HepG2 (cell line): ENCODE measurements around the gene TSACC. TPM values are rescaled to one million over a fixed set of nuclear protein-coding genes. Genes with fewer than 3 reads are reported as not detected.

Experiments used
- BATF2 ChIP-seq: sonication (generic); formaldehyde crosslinking; IDR thresholded peaks from 2 replicates; pipeline ENCODE4 v1.8.0; 2022; ENCODE audit warnings: mild to moderate bottlenecking, missing genetic modification reagents, moderate library complexity
- FOXO1 ChIP-seq: sonication (generic); formaldehyde crosslinking; IDR thresholded peaks from 2 replicates; pipeline ENCODE4 v1.4.0; 2020; ENCODE audit warnings: missing genetic modification reagents
- HDAC1 ChIP-seq: sonication (generic); formaldehyde crosslinking; IDR thresholded peaks from 2 replicates; pipeline ENCODE4 v1.5.1; 2020; ENCODE audit warnings: mild to moderate bottlenecking, missing genetic modification reagents
- HDAC2 ChIP-seq: sonication (generic); formaldehyde crosslinking; IDR thresholded peaks from 2 replicates; pipeline ENCODE4 v1.4.0; 2020; ENCODE audit warnings: missing genetic modification reagents
- HOXA3 ChIP-seq: sonication (generic); formaldehyde crosslinking; IDR thresholded peaks from 2 replicates; pipeline ENCODE4 v1.5.0; 2020; ENCODE audit warnings: missing genetic modification reagents
- KDM5A ChIP-seq: fragments of 200-600 bp; sonication (generic); IDR thresholded peaks from 2 replicates; pipeline ENCODE4 v1.7.0; 2018; ENCODE audit warnings: antibody characterized with exemption, mild to moderate bottlenecking, low read length, borderline replicate concordance
- NCOA2 ChIP-seq: sonication (generic); formaldehyde crosslinking; IDR thresholded peaks from 2 replicates; pipeline ENCODE4 v1.8.0; 2022; ENCODE audit warnings: inconsistent platforms
- NFATC3 ChIP-seq: sonication (generic); formaldehyde crosslinking; IDR thresholded peaks from 2 replicates; pipeline ENCODE4 v1.5.1; 2020; ENCODE audit warnings: mild to moderate bottlenecking, missing genetic modification reagents
- NR2F6 ChIP-seq, 2 experiments: IDR thresholded peaks; 2 replicates each; pipeline ENCODE4 v1.6.1; 2016; ENCODE audit warnings: antibody characterized with exemption in 1 of 2, mild to moderate bottlenecking in 1 of 2
- PRDM4 ChIP-seq: sonication (generic); formaldehyde crosslinking; IDR thresholded peaks from 2 replicates; pipeline ENCODE4 v1.9.0; 2021; ENCODE audit warnings: missing genetic modification reagents, borderline replicate concordance
- REPIN1 ChIP-seq: sonication (generic); formaldehyde crosslinking; IDR thresholded peaks from 2 replicates; pipeline ENCODE4 v1.8.0; 2022; ENCODE audit warnings: missing genetic modification reagents, low read depth, mild to moderate bottlenecking, borderline replicate concordance
- SIX1 ChIP-seq: sonication (generic); formaldehyde crosslinking; IDR thresholded peaks from 2 replicates; pipeline ENCODE4 v1.4.0; 2020; ENCODE audit warnings: missing genetic modification reagents, borderline replicate concordance
- SMAD1 ChIP-seq: sonication (generic); formaldehyde crosslinking; IDR thresholded peaks from 2 replicates; pipeline ENCODE4 v1.4.0; 2020; ENCODE audit warnings: missing genetic modification reagents, low read depth, mild to moderate bottlenecking, borderline replicate concordance
- SSRP1 ChIP-seq: IDR thresholded peaks from 2 replicates; pipeline ENCODE4 v1.6.1; 2016; ENCODE audit warnings: control low read depth
- STAG1 ChIP-seq: sonication (generic); formaldehyde crosslinking; IDR thresholded peaks from 2 replicates; pipeline ENCODE4 v1.4.0; 2020; ENCODE audit warnings: missing genetic modification reagents
- TBP ChIP-seq: sonication (generic); formaldehyde crosslinking; IDR thresholded peaks from 2 replicates; pipeline ENCODE4 v1.5.0; 2020; ENCODE audit warnings: missing genetic modification reagents
- TOE1 ChIP-seq: sonication (generic); formaldehyde crosslinking; IDR thresholded peaks from 2 replicates; pipeline ENCODE4 v1.4.0; 2020; ENCODE audit warnings: mild to moderate bottlenecking, missing genetic modification reagents
- USF2 ChIP-seq, 2 experiments: sonication (generic) in 1 of 2; formaldehyde crosslinking in 1 of 2; IDR thresholded peaks; 2 replicates each; pipeline versions ENCODE4 v1.5.1 to v1.6.1; 2011 to 2020; ENCODE audit warnings: borderline replicate concordance in 1 of 2, low read depth in 1 of 2, low read length in 1 of 2, mild to moderate bottlenecking in 1 of 2, missing genetic modification reagents in 1 of 2, moderate library complexity in 1 of 2
- ZBTB20 ChIP-seq: sonication (generic); formaldehyde crosslinking; IDR thresholded peaks from 2 replicates; pipeline ENCODE4 v1.8.1; 2023; ENCODE audit warnings: missing genetic modification reagents, low read depth, mild to moderate bottlenecking, borderline replicate concordance
- ZBTB7B ChIP-seq: sonication (generic); formaldehyde crosslinking; IDR thresholded peaks from 2 replicates; pipeline ENCODE4 v1.4.0; 2020; ENCODE audit warnings: missing genetic modification reagents
- ZNF547 ChIP-seq: sonication (generic); formaldehyde crosslinking; IDR thresholded peaks from 2 replicates; pipeline ENCODE4 v1.5.1; 2020; ENCODE audit warnings: mild to moderate bottlenecking, missing genetic modification reagents
- ZNF614 ChIP-seq: IDR thresholded peaks from 2 replicates; pipeline ENCODE4 v1.6.1; 2018; ENCODE audit warnings: missing biosample characterization, missing genetic modification reagents, inconsistent platforms, borderline replicate concordance
- ZNF7 ChIP-seq: IDR thresholded peaks from 2 replicates; pipeline ENCODE4 v1.6.1; 2016; ENCODE audit warnings: missing biosample characterization, missing genetic modification reagents
- ZNF703 ChIP-seq: sonication (generic); formaldehyde crosslinking; IDR thresholded peaks from 2 replicates; pipeline ENCODE4 v1.5.1; 2020; ENCODE audit warnings: missing genetic modification reagents, mild to moderate bottlenecking, moderate library complexity, borderline replicate concordance
- ZSCAN22 ChIP-seq: sonication (generic); formaldehyde crosslinking; IDR thresholded peaks from 2 replicates; pipeline ENCODE4 v1.4.0; 2020; ENCODE audit warnings: mild to moderate bottlenecking, missing genetic modification reagents
- polyA plus RNA-seq, 8 experiments: library from polyadenylated mRNA; depleted of rRNA in 3 of 8; stranded (reverse) in 7 of 8; unstranded in 1 of 8; fragments of >200 nt; fragmentation: Illumina TruSeq in 4 of 8; extraction: Trizol in 4 of 8; gene quantifications; 2 replicates each; pipeline versions ENCODE4 v1.2.1 to v1.2.3, GENCODE V29; 2011 to 2016; ENCODE audit warnings: low read depth in 4 of 8, missing spikeins in 1 of 8, mixed read lengths in 1 of 8; ENCODE audit not compliant: insufficient read depth in 1 of 8
- total RNA-seq, 5 experiments: library from RNA; depleted of rRNA; stranded (reverse); fragments of >200 nt; fragmentation: Illumina TruSeq; extraction: Trizol; gene quantifications; 2 replicates each; pipeline ENCODE4 v1.2.3, GENCODE V29; 2016; ENCODE audit warnings: low read depth in 1 of 5

TSACC gene
- total and polyA plus RNA-seq, 2 of the 13 experiments (the other 11 are each of a cell fraction or from before 2014, with no cell fraction given): 1.5 to 2.6 TPM

- TF ChIP-seq SIX1 (CRISPR knock-in tag): peak; percentile 55; the same call in 1 of the 2 replicates
- TF ChIP-seq ZSCAN22 (CRISPR knock-in tag): peak; percentile 97
- 0 out of 2 replicates have a peak, but pooled peaks have one; percentile 20 for TF ChIP-seq SMAD1 (CRISPR knock-in tag)
- TF ChIP-seq TOE1 (CRISPR knock-in tag): peak; percentile 77; the same call in 1 of the 2 replicates
- no peak for TF ChIP-seq TBP (CRISPR knock-in tag)
- TF ChIP-seq USF2 (IDR thresholded peaks at IDR 0.05; ENCODE audit: low read depth, low read length): peak; percentile 77; the same call in 1 of the 2 replicates
- 0 out of 2 replicates have a peak, but pooled peaks have one; percentile 80 for TF ChIP-seq USF2 (CRISPR knock-in tag; IDR thresholded peaks at IDR 0.05; ENCODE audit: borderline replicate concordance)
- peak; percentile 99 for TF ChIP-seq NR2F6 (IDR thresholded peaks at IDR 0.05)
- TF ChIP-seq NR2F6 (CRISPR knock-in tag; IDR thresholded peaks at IDR 0.05): peak; percentile 99
- peak; percentile 94; the same call in 1 of the 2 replicates for TF ChIP-seq ZNF614 (CRISPR knock-in tag)
- no peak for TF ChIP-seq ZNF7
- peak; percentile 99 for TF ChIP-seq NCOA2 (CRISPR knock-in tag)
- peak; percentile 8; the same call in 1 of the 2 replicates for TF ChIP-seq STAG1 (CRISPR knock-in tag)
- no peak for TF ChIP-seq BATF2 (CRISPR knock-in tag)
- TF ChIP-seq HDAC1 (CRISPR knock-in tag): peak; percentile 95
- peak; percentile 50 for TF ChIP-seq ZBTB20 (CRISPR knock-in tag)
- TF ChIP-seq ZNF547 (CRISPR knock-in tag): peak; percentile 40; the same call in 1 of the 2 replicates
- TF ChIP-seq HDAC2 (CRISPR knock-in tag): peak; percentile 95
- peak; percentile 9; the same call in 1 of the 2 replicates for TF ChIP-seq SSRP1
- peak; percentile 98 for TF ChIP-seq ZBTB7B (CRISPR knock-in tag)
- TF ChIP-seq REPIN1 (CRISPR knock-in tag): peak; percentile 87
- peak; percentile 96 for TF ChIP-seq ZNF703 (CRISPR knock-in tag)
- TF ChIP-seq NFATC3 (CRISPR knock-in tag): no peak
- TF ChIP-seq KDM5A: peak; percentile 56; the same call in 1 of the 2 replicates
- 0 out of 2 replicates have a peak, but pooled peaks have one; percentile 56 for TF ChIP-seq PRDM4 (CRISPR knock-in tag)
- peak; percentile 94 for TF ChIP-seq HOXA3 (CRISPR knock-in tag)
- peak; percentile 98 for TF ChIP-seq FOXO1
Observed at GRCh38 chr1:156371553-156372264, 33.4 kb downstream of the TSACC start (continued).
